ENCODE measurements around the gene PDCD1LG2.
"Not testable (repeated sequence)": the region's sequence is repeated elsewhere in the genome, so short reads cannot be mapped to it uniquely, and the experiment has no call there.

PDCD1LG2 gene

GRCh38 chr9:5566054-5566618 is 55.8 kb downstream of the PDCD1LG2 start:
- DNase-seq (ENCODE audit: low spot score), result no peak

GRCh38 chr9:5568868-5569267 is 58.5 kb downstream of the PDCD1LG2 start:
- no peak for DNase-seq (ENCODE audit: low spot score)

DNA sequence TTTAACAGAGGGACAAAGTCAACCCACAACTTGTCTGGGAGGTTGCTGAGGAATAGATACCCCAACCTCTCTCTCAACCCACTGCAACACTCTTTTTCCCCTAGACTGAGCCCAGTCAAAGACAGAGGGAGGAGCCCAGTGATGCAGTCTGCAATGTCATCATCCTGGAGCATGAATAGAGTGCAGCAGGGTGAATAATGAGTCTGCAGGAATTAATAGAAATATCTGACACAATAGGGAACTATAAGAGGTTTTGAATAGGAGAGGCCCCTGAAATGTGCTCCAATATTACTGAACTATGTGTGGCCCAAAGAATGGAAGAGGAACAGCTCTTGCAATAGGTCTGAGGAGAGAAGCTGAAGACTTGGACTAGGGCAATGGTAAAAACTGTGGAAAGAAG is 59.1 kb downstream of the PDCD1LG2 start:
- no peak for DNase-seq (ENCODE audit: low spot score)

GRCh38 chr9:5569891-5570290 is 59.6 kb downstream of the PDCD1LG2 start:
- no peak for DNase-seq (ENCODE audit: low spot score)

GRCh38 chr9:5571629-5572232 is 61.4 kb downstream of the PDCD1LG2 start:
- no peak for DNase-seq (ENCODE audit: low spot score)

GRCh38 chr9:5574097-5574496 is 63.8 kb downstream of the PDCD1LG2 start:
- DNase-seq (ENCODE audit: low spot score), result no peak

DNA sequence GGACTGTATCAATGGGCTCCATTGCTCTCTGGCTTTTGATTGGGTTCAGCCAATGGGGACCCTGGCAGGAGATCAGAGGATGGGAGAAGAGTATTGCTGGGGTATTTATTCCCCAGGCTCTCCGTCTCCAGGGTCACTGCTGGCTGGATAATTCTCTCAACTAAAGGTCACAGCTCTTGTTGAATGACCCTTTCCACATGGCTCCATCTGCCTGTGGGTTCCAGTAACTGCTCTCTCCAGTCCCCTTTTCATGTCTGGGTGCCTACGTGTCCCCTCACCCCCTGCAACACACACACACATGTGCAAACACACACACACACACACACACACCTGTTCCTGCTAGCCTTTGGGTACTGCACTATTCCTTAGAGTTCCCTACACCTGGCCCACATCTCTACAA is 64.7 kb downstream of the PDCD1LG2 start:
- no peak for DNase-seq (ENCODE audit: low spot score)

DNA sequence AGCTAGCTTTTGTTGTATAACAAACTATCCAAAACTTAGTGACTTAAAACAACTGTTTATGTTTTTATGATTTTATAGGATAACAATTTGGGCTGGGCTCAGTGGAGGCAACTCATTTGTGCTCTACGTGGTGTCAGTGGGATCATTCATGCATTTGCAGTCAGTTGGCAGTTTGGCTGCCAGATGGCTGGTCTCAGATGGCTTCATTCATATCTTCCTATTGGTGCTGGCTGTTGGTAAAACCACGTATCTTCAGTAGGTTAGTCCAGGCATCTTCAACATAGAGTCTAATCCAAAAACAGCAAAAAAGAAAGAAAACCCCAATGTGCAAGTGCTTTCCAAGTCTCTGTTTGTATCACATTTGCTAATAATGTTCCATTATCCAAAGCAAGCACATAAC is 66.9 kb downstream of the PDCD1LG2 start:
- DNase-seq (ENCODE audit: low spot score), result no peak

DNA sequence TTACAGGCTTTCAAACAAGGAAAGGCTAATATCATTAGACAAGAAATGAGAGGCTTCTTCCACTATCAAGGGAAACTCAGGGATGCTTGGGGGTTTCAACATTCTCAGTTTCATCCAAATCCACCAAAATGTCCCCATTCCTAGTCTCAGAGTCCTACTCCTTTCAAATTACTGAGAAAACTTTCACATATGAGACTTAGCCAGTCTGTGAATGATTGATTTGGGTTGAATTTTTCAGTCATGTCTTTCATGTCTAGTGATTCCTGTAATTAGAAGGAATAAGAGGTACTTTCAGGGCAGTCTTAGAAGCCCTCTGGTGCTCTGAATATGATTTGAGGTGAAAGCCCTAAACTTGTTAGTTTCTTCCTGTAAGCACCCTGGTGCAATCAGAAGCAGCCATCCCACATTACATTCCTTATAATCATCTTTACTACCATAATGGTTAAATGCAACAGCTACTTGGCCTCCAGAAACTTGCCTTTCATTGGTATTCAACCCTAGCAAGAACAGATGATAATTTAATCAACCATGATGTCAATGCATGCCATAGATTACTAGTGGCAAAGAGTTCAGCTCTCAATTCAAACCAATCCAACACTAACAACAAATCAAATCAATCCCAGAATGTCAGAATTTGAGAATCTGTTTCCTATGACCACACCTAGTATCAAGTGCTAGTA is 67.8 kb downstream of the PDCD1LG2 start:
- no peak for DNase-seq (ENCODE audit: low spot score)

DNA sequence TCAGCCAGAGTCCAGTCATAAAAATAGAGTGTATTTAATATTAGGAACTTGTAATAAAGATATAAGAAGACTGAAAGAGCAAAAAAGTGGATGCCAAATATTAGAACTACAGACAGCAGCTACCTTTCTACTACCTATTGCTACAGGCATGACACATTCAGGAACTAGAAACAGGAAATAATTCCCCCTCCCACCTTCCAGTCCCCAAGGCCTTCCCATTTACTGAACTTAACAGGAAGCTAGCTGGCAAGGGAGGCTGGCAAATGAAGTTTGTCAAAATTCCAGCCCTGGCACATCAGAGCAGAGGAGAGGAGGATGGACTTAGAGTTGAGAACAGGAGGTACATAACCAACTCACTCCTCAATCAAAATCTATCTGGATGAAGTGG is 68.4 kb downstream of the PDCD1LG2 start:
- no peak for DNase-seq (ENCODE audit: low spot score)

DNA sequence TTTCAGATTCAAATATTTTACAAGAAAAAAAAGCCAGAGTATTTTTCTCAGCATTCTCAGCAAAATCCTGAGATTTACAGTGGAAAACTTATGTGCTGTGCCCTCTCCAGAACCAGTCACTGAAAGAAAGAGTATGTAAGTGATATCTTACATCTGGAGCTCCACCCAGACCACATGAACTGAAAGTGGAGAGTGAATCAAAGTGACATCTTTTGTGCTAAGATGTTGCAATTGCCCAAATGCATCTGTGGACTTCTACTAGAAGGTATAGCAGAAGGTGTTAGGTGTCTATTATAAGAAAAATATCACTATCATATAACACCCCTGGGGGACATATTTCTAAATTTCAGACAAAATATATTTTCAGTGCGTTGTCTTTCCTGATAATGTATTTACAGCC is 69.5 kb downstream of the PDCD1LG2 start:
- no peak for DNase-seq (ENCODE audit: low spot score)

GRCh38 chr9:5580650-5581049 is 70.3 kb downstream of the PDCD1LG2 start:
- DNase-seq (ENCODE audit: low spot score), result no peak

- DNase-seq (ENCODE audit: low spot score), result not testable (repeated sequence)
These were observed 71.4 kb downstream of the PDCD1LG2 start for GRCh38 chr9:5581706-5582105.

DNA sequence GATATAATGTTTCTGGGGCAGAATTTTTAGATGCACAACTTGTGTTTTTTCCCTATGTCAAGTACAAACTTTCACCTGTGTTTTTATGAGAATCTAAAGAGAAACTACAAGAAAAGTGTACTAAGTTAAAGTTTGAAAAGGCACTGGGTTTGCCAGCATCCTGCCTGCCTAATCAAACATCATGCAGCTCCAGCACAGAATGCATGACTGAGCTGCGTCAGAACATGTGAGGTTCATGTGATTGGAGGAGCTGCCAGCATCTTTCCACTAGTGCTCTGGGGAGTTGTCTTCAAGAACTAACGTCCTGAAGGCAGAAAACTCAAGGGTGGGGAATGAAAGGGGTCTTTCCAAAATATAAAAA is 72.5 kb downstream of the PDCD1LG2 start:
- peak; percentile 63 for DNase-seq (ENCODE audit: low spot score)

DNA sequence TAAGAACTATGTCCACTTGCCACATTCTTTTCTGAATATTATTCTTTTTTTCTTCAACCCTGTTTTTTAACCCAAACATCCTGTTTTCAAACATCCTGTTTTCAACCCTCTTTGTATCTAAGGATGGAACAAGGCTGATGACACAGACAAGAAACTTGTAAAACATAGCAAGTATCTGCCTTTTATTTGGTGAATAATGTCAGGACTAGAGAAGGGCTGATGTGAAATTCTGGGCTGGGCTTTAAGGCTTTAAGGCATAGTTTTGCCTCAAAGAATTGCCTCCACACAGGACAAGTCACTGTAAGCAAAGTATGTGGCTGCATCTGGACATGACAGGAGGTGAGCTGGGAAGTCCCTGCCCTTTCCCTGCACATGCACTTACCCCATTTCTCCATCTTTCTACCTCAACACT is 76.1 kb downstream of the PDCD1LG2 start:
- peak; percentile 50 for DNase-seq (ENCODE audit: low spot score)

DNA sequence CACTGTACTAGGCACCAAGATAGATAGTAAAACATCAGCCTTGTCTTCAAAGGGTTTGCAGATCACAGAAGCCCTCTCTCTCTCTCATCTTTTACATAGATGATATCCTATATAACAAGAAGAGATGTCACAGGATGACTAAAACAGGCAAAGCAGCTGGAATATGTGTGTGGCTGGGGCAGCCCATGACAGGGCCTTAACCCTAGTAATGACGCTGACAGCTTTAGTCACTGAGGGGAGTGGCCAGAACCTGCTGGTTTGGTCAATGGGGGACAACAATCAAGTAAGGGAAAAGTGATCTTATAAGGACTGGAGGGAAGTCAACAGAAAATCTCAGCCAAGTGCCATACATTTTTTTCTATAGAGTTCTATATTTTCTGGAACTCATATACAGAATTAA is 76.7 kb downstream of the PDCD1LG2 start:
- DNase-seq (ENCODE audit: low spot score), result peak; percentile 42

DNA sequence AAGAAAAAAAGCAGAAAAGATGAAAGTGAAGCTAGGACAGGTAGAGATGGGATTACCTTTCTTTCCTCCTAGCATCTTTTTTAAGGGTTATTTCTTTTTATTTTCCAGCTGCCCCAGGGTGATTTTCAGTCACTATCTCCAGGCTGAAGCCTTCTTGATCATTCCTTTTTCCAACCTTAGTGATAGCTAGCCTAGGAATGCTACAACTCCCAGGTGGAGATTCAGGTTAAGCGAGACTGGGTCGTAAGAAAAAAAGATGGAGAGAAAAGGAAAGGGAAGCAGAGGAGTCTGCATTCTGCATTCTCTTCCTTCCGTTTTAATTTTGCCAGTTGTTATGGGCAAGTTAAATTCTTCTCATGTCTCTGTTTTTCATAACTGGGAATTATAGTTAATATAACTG is 81.9 kb downstream of the PDCD1LG2 start:
- no peak for DNase-seq (ENCODE audit: low spot score)

DNA sequence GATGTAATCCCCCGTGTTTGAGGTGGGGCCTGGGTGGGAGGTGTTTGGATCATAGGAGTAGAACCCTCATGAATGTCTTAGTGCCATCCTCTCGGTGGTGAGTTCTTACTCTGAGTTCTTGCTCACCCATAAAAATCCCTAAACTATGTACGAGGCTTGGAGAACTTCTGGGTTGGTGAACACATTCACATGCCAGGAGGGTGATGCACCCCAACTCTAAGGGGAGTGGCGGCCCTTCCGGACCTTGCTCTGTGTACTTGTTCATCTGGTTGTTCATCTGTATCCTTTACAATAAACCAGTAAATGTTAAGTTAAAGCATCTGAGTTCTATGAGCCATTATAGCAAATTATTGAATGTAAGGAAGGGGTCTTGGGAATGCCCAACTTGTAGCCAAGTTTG is 82.6 kb downstream of the PDCD1LG2 start:
- no peak for DNase-seq (ENCODE audit: low spot score)

DNA sequence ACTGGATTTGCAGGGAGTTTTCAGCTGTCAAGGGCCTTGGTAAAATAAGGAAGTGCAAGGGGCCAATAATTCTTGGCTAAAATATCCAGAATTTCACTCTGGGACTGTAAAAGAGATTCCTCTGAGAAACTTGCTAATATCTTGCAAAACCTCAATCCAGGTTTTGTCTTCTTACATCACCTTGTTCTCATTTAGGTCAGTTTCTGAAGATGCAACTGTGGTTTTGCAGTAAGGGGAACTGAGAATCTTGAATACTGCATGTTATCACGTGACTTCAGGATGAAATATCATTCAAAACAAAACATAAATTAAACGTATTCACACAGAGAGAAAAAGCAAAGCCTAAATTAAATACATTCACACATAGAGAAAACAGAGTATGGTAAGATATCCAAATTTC is 83.6 kb downstream of the PDCD1LG2 start:
- DNase-seq (ENCODE audit: low spot score), result no peak

DNA sequence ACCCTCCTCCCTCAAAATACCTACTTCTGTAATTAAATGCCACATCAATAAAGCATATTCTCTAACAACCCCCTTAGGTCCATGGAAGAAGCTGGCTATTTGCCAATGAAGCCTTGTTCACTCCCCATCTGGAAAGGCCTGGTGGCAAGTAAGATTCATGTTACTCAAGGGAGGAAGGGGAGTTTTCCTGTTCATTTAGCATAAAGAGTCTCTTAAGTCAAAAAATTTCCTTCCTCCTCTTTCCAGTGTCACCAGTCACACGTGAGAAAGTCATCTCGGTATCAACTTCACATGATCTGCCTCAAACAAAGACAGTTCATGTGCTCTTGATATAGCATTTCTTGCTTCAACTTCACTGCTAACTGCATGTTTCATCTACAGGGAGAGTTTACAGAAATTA is 85.8 kb downstream of the PDCD1LG2 start:
- no peak for DNase-seq (ENCODE audit: low spot score)

DNA sequence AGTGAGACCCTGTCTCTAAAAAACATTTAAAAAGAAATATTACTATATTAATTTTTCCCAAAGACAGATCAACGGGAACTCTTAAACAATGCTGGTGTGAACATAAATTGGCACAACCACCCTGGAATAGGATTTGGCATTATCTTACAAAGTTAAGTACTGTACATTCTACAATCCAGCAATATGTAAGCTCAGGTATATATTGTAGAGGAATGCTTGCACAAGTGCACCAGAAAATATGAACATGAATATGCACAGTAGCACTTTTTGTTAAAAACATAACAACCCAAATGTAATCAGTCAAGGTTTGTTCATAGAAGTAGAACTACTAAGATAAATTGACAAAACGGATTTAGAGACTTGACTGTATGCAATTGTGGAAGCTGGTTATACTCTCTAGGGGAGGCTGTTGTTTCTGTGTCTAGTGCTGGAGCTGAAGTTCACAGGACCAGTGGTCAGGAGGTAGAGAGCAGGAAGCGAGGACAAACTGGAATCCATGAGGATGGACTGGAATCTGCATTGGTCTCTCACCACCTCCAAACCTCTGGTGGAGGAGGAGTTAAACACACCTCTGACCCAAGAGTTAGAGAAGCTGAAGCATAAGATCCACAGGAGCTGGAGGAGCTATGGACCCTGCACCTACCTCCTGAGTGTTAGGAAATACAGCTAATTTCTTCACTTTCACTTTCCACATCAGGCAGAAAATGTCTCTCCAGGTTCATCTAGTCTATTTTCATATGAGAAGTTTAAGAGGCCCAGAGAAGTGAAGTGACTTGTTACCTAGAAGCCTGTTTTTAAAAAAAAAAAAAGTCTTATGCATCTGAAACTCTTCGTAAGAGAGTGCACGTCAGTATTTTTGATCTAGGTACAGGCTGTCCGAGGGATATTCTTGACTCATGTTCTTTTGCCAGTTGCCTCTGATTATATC is 98.2 kb downstream of the PDCD1LG2 start:
- no peak for DNase-seq (ENCODE audit: low spot score)

GRCh38 chr9:5609226-5609596 is 98.9 kb downstream of the PDCD1LG2 start:
- DNase-seq (ENCODE audit: low spot score), result no peak

DNA sequence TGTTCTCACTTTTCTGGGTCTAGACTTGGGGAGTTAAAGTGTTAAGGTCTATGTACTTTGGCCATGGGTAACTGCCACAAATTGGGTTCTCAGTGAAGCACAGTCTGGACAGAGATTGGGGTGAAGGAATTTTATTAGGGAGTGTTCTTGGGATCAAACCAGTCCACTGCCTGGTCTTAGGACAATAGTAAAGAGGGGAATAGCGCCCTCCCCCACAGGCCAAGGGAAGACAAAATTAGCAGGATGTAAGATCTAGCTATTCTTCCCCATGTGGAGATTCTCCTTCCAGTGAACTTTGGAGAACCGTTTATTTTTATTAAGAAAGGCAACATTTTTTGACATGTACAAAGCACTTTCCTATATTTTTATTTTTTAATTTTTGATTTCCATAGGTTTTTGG is 100.2 kb downstream of the PDCD1LG2 start:
- DNase-seq (ENCODE audit: low spot score), result no peak

Data from GM03348 (cell line).